ENCODE measurements around the gene OR51B4. TPM values are rescaled to one million over a fixed set of nuclear protein-coding genes. Genes with fewer than 3 reads are reported as not detected.
"Not testable (repeated sequence)": the region's sequence is repeated elsewhere in the genome, so short reads cannot be mapped to it uniquely, and the experiment has no call there.

OR51B4 gene
- total RNA-seq, 1 experiment from 2014 or later: 0.11 TPM

DNA sequence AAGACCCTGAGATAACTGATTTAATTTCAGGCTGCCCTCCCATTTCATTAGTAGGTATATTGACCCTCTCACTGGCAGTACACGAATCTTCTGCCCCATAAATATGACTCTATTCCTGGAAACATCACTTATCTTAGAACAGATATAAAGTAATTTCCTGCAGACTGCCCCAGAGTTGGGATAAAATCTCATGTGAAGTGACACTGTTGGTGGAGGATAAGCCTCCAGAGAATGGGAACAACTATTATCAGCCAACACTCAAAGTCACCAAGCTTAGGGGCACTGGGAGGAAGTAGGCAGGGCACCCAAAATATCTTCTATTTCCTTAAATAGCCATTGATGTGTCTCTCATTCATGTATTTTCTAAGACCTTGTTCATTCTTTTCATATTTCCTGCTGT lies 33.4 kb upstream of the OR51B4 start:
- no peak overlapping the region for H3K4me3 ChIP-seq (ENCODE audit: low read length)
- CTCF ChIA-PET: no interaction called here

DNA sequence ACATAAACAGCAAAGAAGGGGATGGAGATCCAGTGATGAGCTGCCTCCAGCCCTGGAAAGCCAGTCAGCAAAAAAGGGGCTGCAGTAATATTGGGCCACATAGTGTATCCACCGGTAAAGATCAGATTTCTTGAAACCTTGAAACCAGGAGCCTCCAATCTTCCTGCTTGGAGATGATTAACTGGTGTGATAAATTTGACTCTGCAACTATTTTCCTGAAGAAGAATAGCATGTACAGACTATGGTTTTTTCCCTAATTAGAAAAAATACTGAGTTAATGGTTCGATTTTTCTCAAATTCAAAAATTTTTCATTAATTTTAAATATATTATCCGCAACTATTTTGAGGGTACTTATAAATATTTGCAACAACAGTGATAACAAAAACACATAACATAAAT lies 22.5 kb upstream of the OR51B4 start, which contains the start of gene OR51B2:
TSS of gene OR51B2 (minus strand) at position 101 of the 400 bp plus-strand sequence. CDS start at position 101, 0 bp downstream.
- POLR2A ChIA-PET (ENCODE audit: unreplicated experiment): no interaction called here
- no TSS peak for BruUV-seq (replicated peaks)
- no peak within 1 kb of the TSS for H2AFZ ChIP-seq (ENCODE audit: low read length)

More for the DNA sequence above, 33.4 kb upstream of the OR51B4 start:
- Histone ChIP-seq H3F3A (ENCODE audit: low read length, unreplicated experiment) (no peaks in the 10 kb centered on the region), H3K27ac (ENCODE audit: low read length) (no peak overlapping the region), H3K4me1 (ENCODE audit: insufficient read depth, low read length) (no peaks in the 10 kb centered on the region), H3K27me3 (ENCODE audit: low read length) (no peaks in the 10 kb centered on the region), H3K4me2 (ENCODE audit: low read length) (no peak overlapping the region), H3K9ac (ENCODE audit: low read length) (no peak overlapping the region), H4K20me1 (ENCODE audit: low read length) (no peaks in the 10 kb centered on the region), H3K36me3 (ENCODE audit: low read depth, low read length) (no peaks in the 10 kb centered on the region), H3K9me3 (ENCODE audit: low read length) (no peaks in the 10 kb centered on the region), H3K9me2 (replicated peaks; ENCODE audit: low read length) (no peaks in the 10 kb centered on the region), H2AFZ (ENCODE audit: low read length) (no peak overlapping the region), H3K79me2 (ENCODE audit: low read length) (no peaks in the 10 kb centered on the region)
- TF ChIP-seq EZH2 (IDR thresholded peaks at IDR 0.05; ENCODE audit: low read length, unreplicated experiment) (no peak), EZH2phosphoT487 (IDR thresholded peaks at IDR 0.05; ENCODE audit: borderline replicate concordance, low read length) (no peak)
- POLR2A ChIA-PET (ENCODE audit: unreplicated experiment): no interaction called here
- ATAC-seq: no peak
- intact Hi-C loops (cut with micrococcal nuclease): no loop called here
- no peak for DNase-seq
- no TSS peak for BruUV-seq (replicated peaks)

DNA sequence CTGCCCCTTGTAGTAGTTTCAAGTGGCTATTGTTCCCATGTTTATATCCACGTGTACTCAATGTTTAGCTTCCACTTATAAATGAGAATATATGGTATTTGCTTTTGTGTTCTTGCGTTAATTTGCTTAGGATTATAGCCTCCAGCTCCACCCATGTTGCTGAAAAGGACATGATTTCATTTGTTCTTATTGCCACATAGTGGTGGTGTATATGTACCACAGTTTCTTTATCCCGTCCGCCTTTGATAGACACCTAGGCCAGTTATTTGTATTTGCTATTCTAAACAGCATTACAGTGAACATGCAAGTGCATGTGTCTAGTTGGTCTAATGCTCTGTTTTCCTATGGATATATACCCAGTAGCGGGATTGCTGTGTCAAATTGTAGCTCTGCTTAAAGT lies 15.5 kb upstream of the OR51B4 start:
- Histone ChIP-seq H3F3A (ENCODE audit: low read length, unreplicated experiment) (no peaks in the 10 kb centered on the region), H3K9me3 (ENCODE audit: low read length) (no peaks in the 10 kb centered on the region), H3K9me2 (replicated peaks; ENCODE audit: low read length) (no peaks in the 10 kb centered on the region), H3K36me3 (ENCODE audit: low read depth, low read length) (no peaks in the 10 kb centered on the region), H3K79me2 (ENCODE audit: low read length) (no peaks in the 10 kb centered on the region), H4K20me1 (ENCODE audit: low read length) (no peaks in the 10 kb centered on the region), H3K9ac (ENCODE audit: low read length) (no peak overlapping the region), H3K27ac (ENCODE audit: low read length) (no peak overlapping the region), H3K27me3 (ENCODE audit: low read length) (no peaks in the 10 kb centered on the region), H3K4me2 (ENCODE audit: low read length) (no peak overlapping the region), H3K4me1 (ENCODE audit: insufficient read depth, low read length) (no peaks in the 10 kb centered on the region), H2AFZ (ENCODE audit: low read length) (no peak overlapping the region), H3K4me3 (ENCODE audit: low read length) (no peak overlapping the region)
- CTCF ChIA-PET: no interaction called here
- TF ChIP-seq, protein P1, sequence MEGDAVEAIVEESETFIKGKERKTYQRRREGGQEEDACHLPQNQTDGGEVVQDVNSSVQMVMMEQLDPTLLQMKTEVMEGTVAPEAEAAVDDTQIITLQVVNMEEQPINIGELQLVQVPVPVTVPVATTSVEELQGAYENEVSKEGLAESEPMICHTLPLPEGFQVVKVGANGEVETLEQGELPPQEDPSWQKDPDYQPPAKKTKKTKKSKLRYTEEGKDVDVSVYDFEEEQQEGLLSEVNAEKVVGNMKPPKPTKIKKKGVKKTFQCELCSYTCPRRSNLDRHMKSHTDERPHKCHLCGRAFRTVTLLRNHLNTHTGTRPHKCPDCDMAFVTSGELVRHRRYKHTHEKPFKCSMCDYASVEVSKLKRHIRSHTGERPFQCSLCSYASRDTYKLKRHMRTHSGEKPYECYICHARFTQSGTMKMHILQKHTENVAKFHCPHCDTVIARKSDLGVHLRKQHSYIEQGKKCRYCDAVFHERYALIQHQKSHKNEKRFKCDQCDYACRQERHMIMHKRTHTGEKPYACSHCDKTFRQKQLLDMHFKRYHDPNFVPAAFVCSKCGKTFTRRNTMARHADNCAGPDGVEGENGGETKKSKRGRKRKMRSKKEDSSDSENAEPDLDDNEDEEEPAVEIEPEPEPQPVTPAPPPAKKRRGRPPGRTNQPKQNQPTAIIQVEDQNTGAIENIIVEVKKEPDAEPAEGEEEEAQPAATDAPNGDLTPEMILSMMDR (conservative IDR thresholded peaks at IDR 0.05; ENCODE audit: low read depth, low read length): peak; percentile 22; the same call in 1 of the 2 replicates
- TF ChIP-seq EZH2phosphoT487 (IDR thresholded peaks at IDR 0.05; ENCODE audit: borderline replicate concordance, low read length): no peak
- intact Hi-C loops (cut with micrococcal nuclease): no loop called here
- BruUV-seq (replicated peaks): no TSS peak
- no peak for ATAC-seq
- POLR2A ChIA-PET (ENCODE audit: unreplicated experiment): no interaction called here
- DNase-seq: no peak

More for the DNA sequence above, 22.5 kb upstream of the OR51B4 start, which contains the start of gene OR51B2:
- no peak for TF ChIP-seq EZH2phosphoT487 (IDR thresholded peaks at IDR 0.05; ENCODE audit: borderline replicate concordance, low read length)
- TF ChIP-seq EZH2 (IDR thresholded peaks at IDR 0.05; ENCODE audit: low read length, unreplicated experiment): no peak
- TF ChIP-seq, protein P1 (conservative IDR thresholded peaks at IDR 0.05; ENCODE audit: low read depth, low read length): no peak
- DNase-seq: no peak
- no peaks in the 10 kb centered on the region for H4K20me1 ChIP-seq (ENCODE audit: low read length)
- no peak within 1 kb of the TSS for H3K4me3 ChIP-seq (ENCODE audit: low read length)
- no peak within 1 kb of the TSS for H3K4me2 ChIP-seq (ENCODE audit: low read length)
- no peaks in the 10 kb centered on the region for H3K4me1 ChIP-seq (ENCODE audit: insufficient read depth, low read length)
- no peaks in the 10 kb centered on the region for H3K9me3 ChIP-seq (ENCODE audit: low read length)
- H3K36me3 ChIP-seq (ENCODE audit: low read depth, low read length): no peaks in the 10 kb centered on the region
- CTCF ChIA-PET: no interaction called here
- H3K27ac ChIP-seq (ENCODE audit: low read length): no peak within 1 kb of the TSS
- no peaks in the 10 kb centered on the region for H3K9me2 ChIP-seq (replicated peaks; ENCODE audit: low read length)
- no peaks in the 10 kb centered on the region for H3F3A ChIP-seq (ENCODE audit: low read length, unreplicated experiment)
- no peak within 1 kb of the TSS for H3K9ac ChIP-seq (ENCODE audit: low read length)
- no peaks in the 10 kb centered on the region for H3K27me3 ChIP-seq (ENCODE audit: low read length)
- H3K79me2 ChIP-seq (ENCODE audit: low read length): no peaks in the 10 kb centered on the region
- no peak for ATAC-seq
- intact Hi-C loops (cut with micrococcal nuclease): no loop called here

DNA sequence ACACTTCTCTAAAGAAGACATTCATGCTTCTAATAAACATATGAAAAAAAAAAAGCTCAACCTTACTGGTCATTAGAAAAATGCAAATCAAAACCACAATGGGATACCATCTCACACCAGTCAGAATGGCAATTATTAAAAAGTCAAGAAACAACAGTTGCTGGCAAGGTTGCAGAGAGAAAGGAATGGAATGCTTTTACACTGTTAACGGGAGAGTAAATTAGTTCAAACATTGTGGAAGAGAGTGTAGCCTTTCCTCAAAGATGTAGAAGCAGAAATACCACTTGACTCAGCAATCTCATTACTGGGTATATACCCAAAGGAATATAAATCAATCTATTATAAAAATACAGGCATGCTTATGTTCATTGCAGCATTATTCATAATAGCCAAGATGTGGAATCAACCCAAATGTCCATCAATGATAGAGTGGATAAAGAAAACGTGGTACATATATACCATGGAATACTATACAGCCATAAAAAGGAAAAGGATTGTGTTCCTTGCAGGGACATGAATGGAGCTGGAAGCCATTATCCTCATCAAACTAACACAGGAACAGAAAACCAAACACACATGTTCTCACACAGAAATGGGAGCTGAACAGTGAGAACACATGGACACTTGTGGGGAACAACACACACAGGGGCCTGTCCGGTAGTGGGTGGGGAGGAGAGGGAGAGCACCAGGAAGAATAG lies 11.7 kb upstream of the OR51B4 start:
- H3K79me2 ChIP-seq (ENCODE audit: low read length); H3K4me2 ChIP-seq (ENCODE audit: low read length); H3K27ac ChIP-seq (ENCODE audit: low read length); ATAC-seq; H3K27me3 ChIP-seq (ENCODE audit: low read length); H3K9me3 ChIP-seq (ENCODE audit: low read length); H3F3A ChIP-seq (ENCODE audit: low read length, unreplicated experiment); POLR2A ChIA-PET (ENCODE audit: unreplicated experiment); H3K4me1 ChIP-seq (ENCODE audit: insufficient read depth, low read length); H3K36me3 ChIP-seq (ENCODE audit: low read depth, low read length); intact Hi-C loops (cut with micrococcal nuclease); DNase-seq; BruUV-seq (replicated peaks); H3K9ac ChIP-seq (ENCODE audit: low read length); H4K20me1 ChIP-seq (ENCODE audit: low read length); H3K9me2 ChIP-seq (replicated peaks; ENCODE audit: low read length); H2AFZ ChIP-seq (ENCODE audit: low read length); H3K4me3 ChIP-seq (ENCODE audit: low read length); CTCF ChIA-PET: not testable (repeated sequence)
